Left forelimb (tissue), 1 donor: ENCODE data around the gene DGKQ.

Experiments used
- DNase-seq: peaks from one replicate; pipeline ENCODE4 v3.0.0-alpha.2; 2018; ENCODE audit warnings: low spot score

DGKQ gene

GRCh38 chr4:995311-996026 is 22.1 kb upstream of the DGKQ start:
- DNase-seq: no peak

GRCh38 chr4:993111-994029 is 20.0 kb upstream of the DGKQ start, which contains the start of gene SLC26A1:
Gene SLC26A1 (minus strand): TSS chr4:993404. CDS start chr4:991703, 1,701 bp downstream.
- no peak for DNase-seq

- DNase-seq: no peak
These were observed 19.1 kb upstream of the DGKQ start for GRCh38 chr4:992297-993110.

- DNase-seq: no peak
These were observed 18.3 kb upstream of the DGKQ start for GRCh38 chr4:991451-992296.

GRCh38 chr4:990746-991367 is 17.5 kb upstream of the DGKQ start:
- DNase-seq: no peak

GRCh38 chr4:989722-990471 is 16.5 kb upstream of the DGKQ start:
- DNase-seq: no peak

GRCh38 chr4:988726-989721 is 15.7 kb upstream of the DGKQ start:
- no peak for DNase-seq

- no peak for DNase-seq
These were observed 14.5 kb upstream of the DGKQ start for GRCh38 chr4:987624-988513.

GRCh38 chr4:986879-987623 is 13.7 kb upstream of the DGKQ start, which contains the start of gene IDUA:
Gene IDUA (plus strand): TSS chr4:987044. CDS start chr4:987085, 41 bp downstream.
- peak; percentile 90 for DNase-seq

- DNase-seq: no peak
These were observed 13.1 kb upstream of the DGKQ start for GRCh38 chr4:986428-986878.

GRCh38 chr4:985123-985830 is 11.9 kb upstream of the DGKQ start:
- no peak for DNase-seq

GRCh38 chr4:984336-985054 is 11.1 kb upstream of the DGKQ start:
- DNase-seq: no peak

GRCh38 chr4:982814-983213 is 9.4 kb upstream of the DGKQ start:
- DNase-seq: no peak

- DNase-seq: no peak
These were observed 8.9 kb upstream of the DGKQ start for GRCh38 chr4:982291-982690.

GRCh38 chr4:978957-979701 is 5.8 kb upstream of the DGKQ start:
- no peak for DNase-seq
